ENCODE results near the gene PLBD2.

The PLBD2 gene

DNA sequence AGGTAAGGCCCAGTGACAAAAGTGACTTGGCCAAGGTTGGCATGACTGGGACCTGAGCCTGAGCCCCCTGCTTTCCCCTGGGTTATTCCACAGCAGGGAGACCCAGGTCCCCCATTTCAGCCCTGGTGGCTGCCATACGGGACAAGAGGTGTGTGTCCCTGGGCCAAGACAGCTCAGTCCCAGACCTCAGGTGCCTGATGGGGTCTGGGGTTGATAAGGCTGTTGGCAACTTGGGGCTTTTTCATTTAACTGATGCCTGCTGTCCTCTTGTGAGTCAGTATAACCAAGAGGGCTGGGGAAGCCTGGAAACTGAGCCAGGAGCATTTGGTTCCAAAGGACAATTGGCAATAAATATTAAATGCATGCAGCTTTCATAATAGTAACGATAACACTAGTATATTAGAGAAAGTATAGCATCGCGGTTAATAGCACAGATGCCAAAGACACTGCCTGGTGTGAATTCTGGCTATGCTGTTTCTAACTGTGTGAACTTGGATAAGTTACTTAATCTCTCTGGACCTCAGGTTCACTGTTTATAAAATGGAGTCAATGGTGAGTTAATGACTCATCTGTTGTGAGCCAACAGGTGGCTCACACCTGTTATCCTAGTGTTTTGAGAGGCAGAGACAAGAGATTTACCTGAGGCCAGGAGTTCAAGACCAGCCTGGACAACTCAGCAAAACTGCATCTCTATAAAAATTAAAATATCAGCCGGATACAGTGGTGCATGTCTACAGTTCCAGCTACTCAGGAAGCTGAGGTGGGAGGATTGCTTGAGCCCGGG, 64.7 kb downstream of the PLBD2 start:
- no peak for DNase-seq

DNA sequence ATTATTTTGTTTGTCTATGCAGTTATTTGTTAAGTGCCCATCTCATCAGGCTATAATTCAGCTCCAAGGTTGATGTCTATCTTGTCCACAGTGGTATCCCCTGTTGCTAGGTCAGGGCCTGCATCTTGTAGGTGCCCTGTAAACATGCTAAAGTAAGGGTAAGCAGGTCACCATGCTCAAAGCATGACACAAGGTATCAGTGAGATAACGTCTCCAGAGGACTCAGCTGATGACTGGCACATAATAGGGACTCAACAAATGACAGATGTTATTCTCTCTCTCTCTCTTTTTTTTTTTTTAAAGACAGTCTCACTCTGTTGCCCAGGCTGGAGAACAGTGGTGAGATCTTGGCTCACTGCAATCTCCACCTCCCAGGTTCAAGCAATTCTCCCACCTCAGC, 66.1 kb downstream of the PLBD2 start:
- no peak for DNase-seq

DNA sequence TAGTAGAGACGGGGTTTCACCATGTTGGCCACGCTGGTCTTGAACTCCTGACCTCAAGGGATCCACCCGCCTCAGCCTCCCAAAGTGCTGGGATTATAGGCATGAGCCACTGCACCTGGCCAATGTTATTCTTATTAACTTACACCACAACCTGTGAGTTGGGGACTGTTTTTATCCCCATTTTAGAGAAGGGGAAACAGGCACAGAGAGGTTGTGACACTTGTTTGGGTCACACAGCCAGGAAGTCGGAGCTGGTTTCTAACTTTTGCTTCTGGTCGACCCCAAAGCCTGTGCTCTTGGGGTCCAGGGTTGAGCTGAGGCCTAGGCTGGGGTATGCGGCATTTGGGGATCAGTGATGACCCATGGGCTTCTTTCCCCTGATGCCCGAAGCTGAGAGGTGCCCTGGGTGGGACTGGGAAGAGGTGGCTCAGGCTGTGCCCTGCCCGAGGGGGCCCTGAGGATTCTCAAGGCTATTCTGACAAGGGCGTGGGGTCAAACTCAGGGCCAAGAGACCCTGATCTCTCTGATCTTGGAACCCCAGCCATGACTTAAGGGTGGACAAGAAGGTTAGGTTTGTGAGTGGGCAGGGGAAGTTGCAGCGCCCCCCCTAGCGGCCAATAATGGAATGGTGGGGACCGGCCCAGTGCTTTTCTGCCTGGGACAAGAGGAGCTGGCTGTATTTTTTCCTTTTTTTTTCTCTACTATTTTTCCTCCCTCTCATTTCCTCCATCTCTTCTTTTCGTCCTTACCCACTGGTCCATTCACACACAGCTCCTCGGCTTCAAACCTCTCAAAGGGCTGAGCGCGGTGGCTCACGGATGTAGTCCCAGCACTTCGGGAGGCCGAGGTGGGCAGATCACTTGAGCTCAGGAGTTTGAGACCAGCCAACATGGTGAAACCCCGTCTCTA, 66.8 kb downstream of the PLBD2 start:
- peak; percentile 4 for DNase-seq

DNA sequence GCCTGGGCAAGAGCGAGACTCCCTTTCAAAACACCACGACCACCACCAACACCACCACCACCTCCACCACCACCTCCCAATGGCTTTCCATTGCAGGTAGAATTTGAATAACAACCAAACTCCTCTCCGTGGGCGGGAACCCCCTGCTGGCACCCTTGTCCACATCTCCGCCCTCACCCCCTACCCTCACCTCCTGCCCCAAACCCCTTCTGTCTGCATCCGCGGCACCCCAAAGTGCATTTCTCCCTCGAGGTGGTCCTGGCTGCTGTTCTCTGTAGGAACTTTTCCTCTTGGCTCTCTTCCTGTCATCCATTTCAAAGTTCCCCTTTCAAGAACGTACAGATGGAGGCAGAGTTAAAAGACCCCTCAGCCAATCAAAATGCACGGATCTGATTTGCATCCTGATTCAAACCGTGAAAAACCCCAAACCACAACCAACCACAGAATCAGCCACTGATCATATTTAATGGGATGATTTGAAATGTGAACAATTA, 67.6 kb downstream of the PLBD2 start:
- DNase-seq: no peak

DNA sequence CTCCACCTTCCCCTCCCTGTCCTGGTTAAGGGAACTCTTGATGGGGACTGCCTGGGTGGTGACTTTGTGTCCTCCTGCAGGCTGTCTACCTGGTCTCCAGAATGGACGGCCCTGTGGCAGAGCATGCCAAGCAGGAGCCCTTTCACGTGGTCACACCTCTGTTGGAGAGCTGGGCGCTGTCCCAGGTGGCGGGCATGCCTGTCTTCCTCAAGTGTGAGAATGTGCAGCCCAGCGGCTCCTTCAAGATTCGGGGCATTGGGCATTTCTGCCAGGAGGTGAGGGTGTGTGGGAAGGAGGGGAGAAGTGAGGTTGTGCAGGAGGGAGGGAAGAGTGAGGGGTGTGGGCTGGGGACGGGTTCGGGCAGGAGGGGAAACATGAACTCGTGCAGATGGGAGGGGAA, 69.5 kb downstream of the PLBD2 start:
- no peak for DNase-seq

DNA sequence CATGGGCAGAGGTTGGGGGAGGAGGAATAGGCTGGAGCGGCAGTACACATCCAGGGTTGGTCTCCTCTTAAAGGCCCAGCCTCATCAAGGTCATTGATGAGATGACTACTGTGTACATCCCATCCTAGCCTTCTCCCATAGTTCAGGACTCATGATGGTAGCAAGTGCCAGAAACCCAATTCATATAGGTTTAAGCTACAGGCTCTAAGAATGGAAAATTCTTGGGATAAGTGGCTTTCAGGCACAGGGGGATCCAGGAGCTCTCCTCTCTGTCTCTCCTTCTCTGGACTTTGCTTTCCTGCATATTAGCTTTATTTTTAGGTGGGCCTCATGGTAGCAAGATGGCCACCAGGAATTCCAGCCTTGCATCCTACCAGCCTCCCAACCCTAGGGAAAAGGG, 70.1 kb downstream of the PLBD2 start:
- DNase-seq: no peak

DNA sequence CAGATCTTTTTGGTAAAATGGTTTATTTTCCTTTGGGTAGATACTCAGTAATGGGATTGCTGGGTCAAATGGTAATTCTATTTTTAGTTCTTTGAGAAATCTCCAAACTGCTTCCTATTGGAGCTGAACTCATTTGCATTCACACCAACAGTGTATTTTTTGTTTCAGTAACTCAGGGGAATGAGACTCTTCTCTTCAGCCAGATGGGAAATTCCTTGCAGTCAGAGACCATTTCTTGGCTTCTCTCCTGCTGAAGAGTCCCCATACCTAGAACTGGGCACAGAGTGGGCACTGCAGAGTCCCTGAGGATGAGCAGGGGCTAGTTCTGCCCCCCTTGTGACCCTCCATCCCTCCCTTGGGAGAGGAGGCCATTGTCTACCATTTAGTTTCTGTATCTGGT, 74.6 kb downstream of the PLBD2 start:
- no peak for DNase-seq

DNA sequence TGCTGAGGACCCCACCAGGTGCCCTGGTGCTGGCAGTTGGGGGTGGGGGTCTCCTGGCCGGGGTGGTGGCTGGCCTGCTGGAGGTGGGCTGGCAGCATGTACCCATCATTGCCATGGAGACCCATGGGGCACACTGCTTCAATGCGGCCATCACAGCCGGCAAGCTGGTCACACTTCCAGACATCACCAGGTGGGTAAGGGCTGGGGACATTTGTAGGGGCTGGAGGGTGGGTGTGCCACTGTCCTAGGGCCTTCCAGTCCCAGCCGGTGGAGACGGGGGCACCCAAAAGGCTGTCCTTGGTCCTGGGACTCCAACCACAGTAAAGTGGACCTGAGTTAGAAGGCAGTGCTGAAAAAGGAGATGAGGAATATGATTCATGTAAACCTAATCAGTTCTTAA, 77.0 kb downstream of the PLBD2 start:
- no peak for DNase-seq

DNA sequence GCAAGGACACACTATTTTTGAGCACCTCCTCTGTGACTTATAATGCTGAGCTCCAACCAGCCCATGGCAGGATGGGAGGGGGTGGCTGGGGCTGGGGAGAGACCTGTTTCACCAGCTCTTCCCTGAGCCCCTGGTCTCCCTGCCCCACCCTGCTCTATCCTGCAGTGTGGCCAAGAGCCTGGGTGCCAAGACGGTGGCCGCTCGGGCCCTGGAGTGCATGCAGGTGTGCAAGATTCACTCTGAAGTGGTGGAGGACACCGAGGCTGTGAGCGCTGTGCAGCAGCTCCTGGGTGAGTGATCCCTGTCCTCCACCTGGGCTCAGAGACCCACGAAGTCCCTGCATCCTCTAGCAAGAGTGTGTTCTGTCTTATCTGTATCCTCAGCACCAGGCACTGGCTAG, 78.2 kb downstream of the PLBD2 start:
- no peak for DNase-seq

DNA sequence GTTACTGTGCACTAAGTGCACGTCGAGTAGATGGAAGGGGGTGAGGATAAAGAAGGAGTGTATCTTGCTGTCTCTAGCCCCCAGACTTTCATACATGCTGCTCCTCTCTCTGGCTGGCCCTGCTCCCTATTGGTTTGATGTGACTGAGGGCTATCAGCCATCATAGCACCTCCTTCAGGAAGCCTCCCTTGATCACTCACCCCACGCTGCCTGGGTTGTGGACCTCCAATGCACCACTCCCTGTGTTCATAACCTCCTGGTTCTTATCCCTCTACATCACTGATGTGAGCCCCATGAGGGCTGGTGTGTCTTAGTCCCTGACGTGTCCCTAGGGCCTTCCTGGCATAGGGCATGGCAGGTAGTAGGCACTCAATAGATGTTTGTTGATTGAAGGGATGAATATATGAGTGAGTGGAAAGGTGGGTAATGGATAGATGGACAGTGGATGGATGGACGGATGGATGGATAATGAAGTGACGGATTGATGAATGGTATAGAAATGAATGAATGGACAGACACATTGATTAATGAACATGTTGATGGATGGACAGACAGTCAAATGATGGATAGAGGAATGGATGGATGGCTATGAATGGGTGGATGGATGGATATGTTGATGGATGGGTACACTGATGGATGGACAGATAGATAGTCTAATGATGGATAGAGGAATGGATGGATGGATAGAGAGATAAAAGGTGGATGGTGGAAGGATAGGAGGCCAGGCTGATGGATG, 78.8 kb downstream of the PLBD2 start:
- no peak for DNase-seq

DNA sequence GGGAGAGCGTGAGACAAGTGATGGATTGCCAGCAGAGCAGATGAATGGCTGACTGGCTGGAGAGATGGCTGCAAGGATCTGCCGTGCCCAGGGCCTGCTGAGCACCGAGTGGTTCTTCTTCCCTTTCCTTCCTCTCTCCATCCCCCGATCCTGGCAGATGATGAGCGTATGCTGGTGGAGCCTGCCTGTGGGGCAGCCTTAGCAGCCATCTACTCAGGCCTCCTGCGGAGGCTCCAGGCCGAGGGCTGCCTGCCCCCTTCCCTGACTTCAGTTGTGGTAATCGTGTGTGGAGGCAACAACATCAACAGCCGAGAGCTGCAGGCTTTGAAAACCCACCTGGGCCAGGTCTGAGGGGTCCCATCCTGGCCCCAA, 79.3 kb downstream of the PLBD2 start:
- no peak for DNase-seq

DNA sequence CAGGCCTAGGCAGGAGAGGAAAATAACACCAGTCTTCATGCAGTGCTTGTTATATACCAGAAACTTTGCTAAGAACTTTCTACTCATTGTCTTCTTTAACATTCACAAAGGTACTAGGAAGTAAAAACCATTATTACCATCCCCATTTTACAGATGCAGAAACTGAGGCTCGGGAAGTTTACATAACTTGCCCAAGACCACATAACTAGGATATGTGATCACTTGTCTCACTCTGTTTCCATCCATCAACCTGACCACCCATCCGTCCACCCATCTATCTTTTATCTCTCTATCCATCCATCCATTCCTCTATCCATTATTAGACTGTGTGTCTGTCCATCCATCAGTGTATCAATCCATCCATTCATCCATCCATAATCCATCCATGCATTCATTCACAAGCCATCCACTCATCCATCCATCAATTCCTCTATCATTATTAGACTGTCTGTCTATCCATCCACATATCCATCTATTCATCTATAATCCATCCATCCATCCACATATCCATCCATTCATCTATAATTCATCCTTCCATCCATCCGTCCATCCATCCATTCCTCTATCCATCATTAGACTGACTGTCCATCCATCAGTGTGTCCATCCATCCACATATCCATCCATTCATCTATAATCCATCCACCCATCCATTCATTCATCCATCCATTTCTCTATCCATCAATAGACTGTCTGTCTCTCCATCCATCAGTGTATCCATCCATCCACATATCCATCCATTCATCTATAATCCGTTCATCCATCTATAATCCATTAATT, 80.3 kb downstream of the PLBD2 start:
- no peak for DNase-seq

DNA sequence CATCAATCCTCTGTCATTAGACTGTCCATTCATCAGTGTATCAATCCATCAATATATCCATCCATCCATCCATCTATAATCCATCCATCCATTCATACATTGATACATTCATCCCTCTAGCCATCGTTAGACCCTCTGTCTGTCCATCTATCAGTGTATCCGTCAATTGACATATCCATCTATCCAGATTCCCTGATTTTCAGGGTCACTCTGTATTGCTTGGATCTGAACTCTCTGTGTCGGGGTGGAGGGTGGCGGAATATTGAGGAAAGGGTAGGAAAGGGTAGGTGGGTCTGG, 80.9 kb downstream of the PLBD2 start:
- DNase-seq: no peak

DNA sequence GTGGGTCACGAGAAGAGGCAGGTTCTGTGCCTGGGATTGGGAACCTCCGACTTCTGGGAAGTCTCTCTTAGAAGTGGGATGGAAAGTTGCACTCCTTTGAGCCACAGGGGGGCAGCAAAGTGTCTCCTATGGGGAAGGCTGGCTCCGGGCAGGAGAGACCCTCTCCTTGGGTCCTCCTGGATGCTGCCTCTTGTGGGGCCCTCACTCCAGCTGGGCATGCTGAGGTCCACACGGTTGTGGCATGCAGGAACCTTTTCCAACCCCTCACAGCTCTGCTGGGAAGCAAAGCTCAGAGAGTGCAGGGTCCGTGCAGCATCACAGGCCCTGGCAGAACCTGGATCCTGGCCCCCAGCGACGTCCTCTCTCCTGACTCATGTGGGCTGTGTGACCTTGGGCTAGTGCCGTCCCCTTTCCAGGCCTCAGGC, 81.2 kb downstream of the PLBD2 start:
- DNase-seq: no peak

DNA sequence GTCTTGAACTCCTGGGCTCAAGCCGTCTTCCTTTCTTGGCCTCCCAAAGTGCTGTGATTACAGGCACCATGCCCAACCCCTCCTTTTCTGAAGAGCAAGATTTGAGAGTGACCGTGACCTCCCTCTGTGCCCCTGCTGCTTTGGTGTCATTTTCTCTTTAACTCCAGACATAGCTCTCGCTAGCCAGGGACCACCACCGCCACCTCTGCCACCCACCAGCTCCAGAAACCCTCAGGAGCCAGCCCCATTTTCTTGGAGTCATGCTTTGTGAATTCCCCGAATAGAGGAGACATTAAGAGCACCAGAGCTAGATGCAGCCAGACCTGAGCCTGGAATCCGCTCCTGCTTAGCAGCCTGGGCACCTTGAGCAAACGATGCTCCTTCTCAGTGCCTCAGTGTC, 81.9 kb downstream of the PLBD2 start:
- DNase-seq: no peak

All from effector CD8-positive, alpha-beta T cell (primary cell).